ENCODE results near the gene CD247.

GRCh38 chr1:167387251-167387910, 130.9 kb downstream of the CD247 start:
- TF ChIP-seq CTCF (IDR thresholded peaks at IDR 0.05), result no peak
- no peak for TF ChIP-seq POLR2A (IDR thresholded peaks at IDR 0.05)
- no peak for TF ChIP-seq POLR2AphosphoS5 (IDR thresholded peaks at IDR 0.05)

All from prostate gland (tissue), 2 donors.